Neural cell (in vitro differentiated cells): Measurements from ENCODE around the gene ZSWIM6. TPM values are rescaled to one million over a fixed set of nuclear protein-coding genes. Genes with fewer than 3 reads are reported as not detected.

Source experiments
- H2AFZ ChIP-seq: fragments of 200-600, 300-800 bp; sonication (generic), shearing (Covaris generic); 2 replicates; pipeline ENCODE4 v1.6.0; 2014; ENCODE audit warnings: low read depth, mild to moderate bottlenecking, antibody characterized with exemption, low read length, moderate library complexity
- H3F3A ChIP-seq: fragments of 200-600 bp; shearing (Covaris generic); 2 replicates; pipeline ENCODE4 v1.6.1; 2016; ENCODE audit warnings: mild to moderate bottlenecking, moderate library complexity, mixed read lengths, antibody characterized with exemption, low read length; ENCODE audit not compliant: insufficient read depth, poor library complexity, severe bottlenecking
- H3K27ac ChIP-seq: fragments of 200-600, 300-800 bp; sonication (generic), shearing (Covaris generic); 2 replicates; pipeline ENCODE4 v1.5.1; 2014; ENCODE audit warnings: mild to moderate bottlenecking, low read length, moderate library complexity
- H3K27me3 ChIP-seq: fragments of 300-800, 200-600 bp; sonication (generic), shearing (Covaris generic); 2 replicates; pipeline ENCODE4 v1.6.0; 2014; ENCODE audit warnings: mild to moderate bottlenecking, low read depth, low read length, moderate library complexity; ENCODE audit not compliant: insufficient read depth
- H3K36me3 ChIP-seq: fragments of 300-800, 200-600 bp; sonication (generic), shearing (Covaris generic); 2 replicates; pipeline ENCODE4 v1.5.1; 2014; ENCODE audit warnings: mild to moderate bottlenecking, antibody characterized with exemption, low read length, moderate library complexity; ENCODE audit not compliant: insufficient read depth
- H3K4me2 ChIP-seq: fragments of 300-800, 200-600 bp; sonication (generic), shearing (Covaris generic); 2 replicates; pipeline ENCODE4 v1.6.0; 2014; ENCODE audit warnings: mild to moderate bottlenecking, low read length
- H3K4me3 ChIP-seq: fragments of 300-800, 200-600 bp; sonication (generic), shearing (Covaris generic); 2 replicates; pipeline ENCODE4 v1.5.1; 2014; ENCODE audit warnings: mild to moderate bottlenecking, low read length, moderate library complexity
- H3K79me2 ChIP-seq: fragments of 200-600 bp; shearing (Covaris generic); replicated peaks from 2 replicates; pipeline ENCODE4 v1.6.0; 2014; ENCODE audit warnings: mild to moderate bottlenecking, low read length, moderate library complexity; ENCODE audit not compliant: insufficient read depth
- H3K9ac ChIP-seq: fragments of 300-800, 200-600 bp; sonication (generic), shearing (Covaris generic); 2 replicates; pipeline ENCODE4 v1.6.1; 2016; ENCODE audit warnings: mild to moderate bottlenecking, low read length, mixed read lengths
- H3K9me2 ChIP-seq: fragments of 200-600 bp; shearing (Covaris generic); 2 replicates; pipeline ENCODE4 v1.6.1; 2016; ENCODE audit warnings: mild to moderate bottlenecking, low read length, mixed read lengths; ENCODE audit not compliant: insufficient read depth
- H3K9me3 ChIP-seq: fragments of 200-600, 300-800 bp; sonication (generic), shearing (Covaris generic); 2 replicates; pipeline ENCODE4 v1.6.1; 2016; ENCODE audit warnings: mild to moderate bottlenecking, mixed run types, low read length, moderate library complexity, mixed read lengths
- H4K20me1 ChIP-seq: fragments of 200-600 bp; shearing (Covaris generic); 2 replicates; pipeline ENCODE4 v1.6.1; 2016; ENCODE audit warnings: mild to moderate bottlenecking, mixed run types; ENCODE audit not compliant: insufficient read depth
- EP300 ChIP-seq: fragments of 450-650 bp; conservative IDR thresholded peaks from 2 replicates; pipeline ENCODE4 v1.6.1; 2014; ENCODE audit warnings: antibody characterized with exemption, mild to moderate bottlenecking, moderate library complexity; ENCODE audit not compliant: poor library complexity, severe bottlenecking
- EZH2 ChIP-seq: fragments of 200-600, 300-800 bp; shearing (Covaris generic), sonication (generic); IDR thresholded peaks from 2 replicates; pipeline ENCODE4 v1.6.1; 2014; ENCODE audit warnings: antibody characterized with exemption, low read length, borderline replicate concordance, mild to moderate bottlenecking; ENCODE audit not compliant: insufficient read depth, poor library complexity, severe bottlenecking
- MXI1 ChIP-seq: fragments of 450-650 bp; conservative IDR thresholded peaks from 2 replicates; pipeline ENCODE4 v1.6.1; 2014; ENCODE audit warnings: antibody characterized with exemption, mild to moderate bottlenecking; ENCODE audit not compliant: poor library complexity, severe bottlenecking
- POLR2AphosphoS5 ChIP-seq: IDR thresholded peaks from 2 replicates; pipeline ENCODE4 v1.6.1; 2012
- RAD21 ChIP-seq: fragments of 450-650 bp; conservative IDR thresholded peaks from 2 replicates; pipeline ENCODE4 v1.6.1; 2014; ENCODE audit warnings: antibody characterized with exemption, mild to moderate bottlenecking, moderate library complexity
- REST ChIP-seq: IDR thresholded peaks from 2 replicates; pipeline ENCODE4 v1.6.1; 2012; ENCODE audit warnings: borderline replicate concordance
- SMC3 ChIP-seq: fragments of 450-650 bp; conservative IDR thresholded peaks from 2 replicates; pipeline ENCODE4 v1.6.1; 2014; ENCODE audit warnings: antibody characterized with exemption, mild to moderate bottlenecking, moderate library complexity; ENCODE audit not compliant: poor library complexity
- TAF1 ChIP-seq: IDR thresholded peaks from 2 replicates; pipeline ENCODE4 v1.6.1; 2012; ENCODE audit warnings: low read depth
- polyA plus RNA-seq: library from polyadenylated mRNA; depleted of rRNA; stranded (reverse); fragments of >200 nt; gene quantifications from 2 replicates; pipeline ENCODE4 v1.2.3, GENCODE V29; 2014
- TF ChIP-seq, protein P1 (sequence below): fragments of 450-650 bp; IDR thresholded peaks from 2 replicates; pipeline ENCODE4 v1.5.1; 2014; ENCODE audit warnings: antibody characterized with exemption, mild to moderate bottlenecking, moderate library complexity; ENCODE audit not compliant: poor library complexity, severe bottlenecking

The ZSWIM6 gene
- polyA plus RNA-seq, 1 donor from 2014 or later = 43.6 TPM

GRCh38 chr5:61504143-61504770 is 172.2 kb downstream of the ZSWIM6 start:
- Histone ChIP-seq H3K4me2 (no peak overlapping the region), H3K79me2 (peaks cover 62% of the 10 kb centered on the region), H3K36me3 (no peaks in the 10 kb centered on the region), H3F3A (no peaks in the 10 kb centered on the region), H3K9ac (no peak overlapping the region), H3K27ac (no peak overlapping the region), H2AFZ (no peak overlapping the region), H3K9me2 (no peaks in the 10 kb centered on the region), H4K20me1 (no peaks in the 10 kb centered on the region), H3K27me3 (no peaks in the 10 kb centered on the region), H3K4me3 (no peak overlapping the region), H3K9me3 (no peaks in the 10 kb centered on the region)
- TF ChIP-seq TAF1 (no peak), EZH2 (no peak), POLR2AphosphoS5 (no peak), EP300 (no peak), RAD21 (no peak), REST (no peak), SMC3 (no peak), MXI1 (no peak)
- TF ChIP-seq, protein P1, sequence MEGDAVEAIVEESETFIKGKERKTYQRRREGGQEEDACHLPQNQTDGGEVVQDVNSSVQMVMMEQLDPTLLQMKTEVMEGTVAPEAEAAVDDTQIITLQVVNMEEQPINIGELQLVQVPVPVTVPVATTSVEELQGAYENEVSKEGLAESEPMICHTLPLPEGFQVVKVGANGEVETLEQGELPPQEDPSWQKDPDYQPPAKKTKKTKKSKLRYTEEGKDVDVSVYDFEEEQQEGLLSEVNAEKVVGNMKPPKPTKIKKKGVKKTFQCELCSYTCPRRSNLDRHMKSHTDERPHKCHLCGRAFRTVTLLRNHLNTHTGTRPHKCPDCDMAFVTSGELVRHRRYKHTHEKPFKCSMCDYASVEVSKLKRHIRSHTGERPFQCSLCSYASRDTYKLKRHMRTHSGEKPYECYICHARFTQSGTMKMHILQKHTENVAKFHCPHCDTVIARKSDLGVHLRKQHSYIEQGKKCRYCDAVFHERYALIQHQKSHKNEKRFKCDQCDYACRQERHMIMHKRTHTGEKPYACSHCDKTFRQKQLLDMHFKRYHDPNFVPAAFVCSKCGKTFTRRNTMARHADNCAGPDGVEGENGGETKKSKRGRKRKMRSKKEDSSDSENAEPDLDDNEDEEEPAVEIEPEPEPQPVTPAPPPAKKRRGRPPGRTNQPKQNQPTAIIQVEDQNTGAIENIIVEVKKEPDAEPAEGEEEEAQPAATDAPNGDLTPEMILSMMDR = no peak

DNA sequence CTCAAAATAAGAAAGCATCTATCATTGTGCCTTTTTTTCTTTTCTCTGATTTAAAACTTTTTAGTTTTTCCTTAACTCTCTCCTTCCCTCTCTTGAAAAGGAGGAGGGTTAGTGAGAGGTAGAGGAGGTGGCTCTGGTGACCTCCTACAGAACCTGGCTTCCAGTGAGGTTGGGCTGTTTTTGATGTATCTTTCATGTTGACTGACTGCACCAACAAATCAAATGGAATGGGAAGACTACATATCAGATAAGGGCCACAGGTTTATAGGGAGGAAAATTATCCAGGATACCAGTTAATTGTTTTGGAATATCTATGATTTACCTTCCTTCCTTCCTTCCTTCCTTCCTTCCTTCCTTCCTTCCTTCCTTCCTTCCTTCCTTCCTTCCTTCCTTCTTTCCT is 173.2 kb downstream of the ZSWIM6 start:
- no peak for TF ChIP-seq MXI1
- TF ChIP-seq RAD21 = no peak
- TF ChIP-seq SMC3 = no peak
- no peak for TF ChIP-seq EZH2
- no peak for TF ChIP-seq TAF1
- TF ChIP-seq EP300 = no peak
- TF ChIP-seq, protein P1 = no peak
- no peak for TF ChIP-seq POLR2AphosphoS5
- no peak for TF ChIP-seq REST
- no peak overlapping the region for H3K9ac ChIP-seq
- H3K27me3 ChIP-seq = no peaks in the 10 kb centered on the region
- no peak overlapping the region for H3K27ac ChIP-seq
- H3F3A ChIP-seq = no peaks in the 10 kb centered on the region
- no peak overlapping the region for H3K4me3 ChIP-seq
- no peak overlapping the region for H3K4me2 ChIP-seq
- peaks cover 61% of the 10 kb centered on the region for H3K79me2 ChIP-seq
- H3K36me3 ChIP-seq = no peaks in the 10 kb centered on the region
- no peak overlapping the region for H2AFZ ChIP-seq
- H4K20me1 ChIP-seq = no peaks in the 10 kb centered on the region
- no peaks in the 10 kb centered on the region for H3K9me2 ChIP-seq
- no peaks in the 10 kb centered on the region for H3K9me3 ChIP-seq
